WTC11 (cell line): ENCODE data around the gene MAP1B.

Experiments
- CREB1 ChIP-seq: sonication (generic); formaldehyde crosslinking; IDR thresholded peaks from 2 replicates; pipeline ENCODE4 v1.8.0; 2023; ENCODE audit warnings: mild to moderate bottlenecking, missing genetic modification reagents
- CTCF ChIP-seq: fragments of 200-600 bp; IDR thresholded peaks from 2 replicates; pipeline ENCODE4 v1.8.0; 2022; ENCODE audit warnings: antibody characterized with exemption
- IRF1 ChIP-seq: sonication (generic); formaldehyde crosslinking; IDR thresholded peaks from 2 replicates; pipeline ENCODE4 v1.8.0; 2023; ENCODE audit warnings: missing genetic modification reagents
- KAT7 ChIP-seq: sonication (generic); formaldehyde crosslinking; IDR thresholded peaks from 2 replicates; pipeline ENCODE4 v1.8.1; 2023; ENCODE audit warnings: missing genetic modification reagents, mild to moderate bottlenecking, borderline replicate concordance
- MAX ChIP-seq: sonication (generic); formaldehyde crosslinking; IDR thresholded peaks from 2 replicates; pipeline ENCODE4 v1.8.0; 2022; ENCODE audit warnings: mild to moderate bottlenecking, missing genetic modification reagents
- NFYB ChIP-seq: sonication (generic); formaldehyde crosslinking; conservative IDR thresholded peaks from 2 replicates; pipeline ENCODE4 v1.8.0; 2022; ENCODE audit warnings: low read depth, missing genetic modification reagents
- NR1H2 ChIP-seq: sonication (generic); formaldehyde crosslinking; IDR thresholded peaks from 2 replicates; pipeline ENCODE4 v1.9.0; 2021; ENCODE audit warnings: mild to moderate bottlenecking, moderate library complexity, missing genetic modification reagents
- OVOL2 ChIP-seq: fragments of 250-450 bp; sonication (Bioruptor Pico); IDR thresholded peaks from 2 replicates; pipeline ENCODE4 v1.9.0; 2021; ENCODE audit warnings: mild to moderate bottlenecking, borderline replicate concordance
- TCF7 ChIP-seq: sonication (generic); formaldehyde crosslinking; IDR thresholded peaks from 2 replicates; pipeline ENCODE4 v1.8.0; 2022; ENCODE audit warnings: mild to moderate bottlenecking, low read depth, missing genetic modification reagents, moderate library complexity
- USF2 ChIP-seq: sonication (generic); formaldehyde crosslinking; IDR thresholded peaks from 2 replicates; pipeline ENCODE4 v1.8.1; 2023; ENCODE audit warnings: mild to moderate bottlenecking, missing genetic modification reagents, moderate library complexity
- ZBTB21 ChIP-seq: sonication (generic); formaldehyde crosslinking; IDR thresholded peaks from 2 replicates; pipeline ENCODE4 v1.8.1; 2023; ENCODE audit warnings: mild to moderate bottlenecking, missing genetic modification reagents, borderline replicate concordance
- ZNF423 ChIP-seq: fragments of 250-450 bp; sonication (Bioruptor Pico); IDR thresholded peaks from 2 replicates; pipeline ENCODE4 v2.1.2; 2022; ENCODE audit warnings: mild to moderate bottlenecking, moderate library complexity
- TF ChIP-seq, protein P1 (sequence below): sonication (generic); formaldehyde crosslinking; IDR thresholded peaks from 2 replicates; pipeline ENCODE4 v1.8.1; 2022; ENCODE audit warnings: low read depth, mild to moderate bottlenecking, moderate library complexity, missing genetic modification reagents, borderline replicate concordance
- TF ChIP-seq, protein P2 (sequence below): fragments of 250-450 bp; sonication (Bioruptor Pico); IDR thresholded peaks from 2 replicates; pipeline ENCODE4 v1.9.0; 2021; ENCODE audit warnings: mild to moderate bottlenecking

DNA sequence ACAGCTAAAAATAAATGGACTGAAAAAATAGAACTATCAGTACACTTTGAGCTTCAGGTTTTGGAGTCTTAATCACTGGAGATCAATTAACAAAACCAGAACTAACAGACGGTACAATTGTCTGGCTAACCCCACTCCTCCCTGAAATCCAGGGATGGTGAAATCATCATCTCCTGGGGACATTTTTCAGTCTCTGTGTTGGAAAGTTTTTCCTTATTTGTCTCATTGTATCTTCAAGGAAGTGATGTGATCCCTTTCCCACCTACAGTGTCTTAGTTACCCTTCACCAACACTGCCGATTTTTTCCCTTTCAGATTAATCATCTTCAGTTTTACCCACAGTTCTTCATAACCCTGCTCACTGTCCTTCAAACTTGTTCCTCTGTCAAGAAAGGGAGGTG is 81.9 kb downstream of the MAP1B start:
- no peak for TF ChIP-seq NR1H2 (CRISPR knock-in tag)
- TF ChIP-seq CTCF = no peak
- TF ChIP-seq KAT7 (CRISPR knock-in tag) = no peak
- TF ChIP-seq CREB1 = no peak
- no peak for TF ChIP-seq NFYB (CRISPR knock-in tag)
- no peak for TF ChIP-seq USF2
- TF ChIP-seq ZNF423 (CRISPR knock-in tag) = no peak
- TF ChIP-seq OVOL2 = no peak
- no peak for TF ChIP-seq TCF7 (CRISPR knock-in tag)
- TF ChIP-seq ZBTB21 (CRISPR knock-in tag) = no peak
- TF ChIP-seq IRF1 (CRISPR knock-in tag) = no peak
- TF ChIP-seq, protein P1, sequence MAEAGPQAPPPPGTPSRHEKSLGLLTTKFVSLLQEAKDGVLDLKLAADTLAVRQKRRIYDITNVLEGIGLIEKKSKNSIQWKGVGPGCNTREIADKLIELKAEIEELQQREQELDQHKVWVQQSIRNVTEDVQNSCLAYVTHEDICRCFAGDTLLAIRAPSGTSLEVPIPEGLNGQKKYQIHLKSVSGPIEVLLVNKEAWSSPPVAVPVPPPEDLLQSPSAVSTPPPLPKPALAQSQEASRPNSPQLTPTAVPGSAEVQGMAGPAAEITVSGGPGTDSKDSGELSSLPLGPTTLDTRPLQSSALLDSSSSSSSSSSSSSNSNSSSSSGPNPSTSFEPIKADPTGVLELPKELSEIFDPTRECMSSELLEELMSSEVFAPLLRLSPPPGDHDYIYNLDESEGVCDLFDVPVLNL (CRISPR knock-in tag) = no peak
- TF ChIP-seq MAX (CRISPR knock-in tag) = no peak
- TF ChIP-seq, protein P2, sequence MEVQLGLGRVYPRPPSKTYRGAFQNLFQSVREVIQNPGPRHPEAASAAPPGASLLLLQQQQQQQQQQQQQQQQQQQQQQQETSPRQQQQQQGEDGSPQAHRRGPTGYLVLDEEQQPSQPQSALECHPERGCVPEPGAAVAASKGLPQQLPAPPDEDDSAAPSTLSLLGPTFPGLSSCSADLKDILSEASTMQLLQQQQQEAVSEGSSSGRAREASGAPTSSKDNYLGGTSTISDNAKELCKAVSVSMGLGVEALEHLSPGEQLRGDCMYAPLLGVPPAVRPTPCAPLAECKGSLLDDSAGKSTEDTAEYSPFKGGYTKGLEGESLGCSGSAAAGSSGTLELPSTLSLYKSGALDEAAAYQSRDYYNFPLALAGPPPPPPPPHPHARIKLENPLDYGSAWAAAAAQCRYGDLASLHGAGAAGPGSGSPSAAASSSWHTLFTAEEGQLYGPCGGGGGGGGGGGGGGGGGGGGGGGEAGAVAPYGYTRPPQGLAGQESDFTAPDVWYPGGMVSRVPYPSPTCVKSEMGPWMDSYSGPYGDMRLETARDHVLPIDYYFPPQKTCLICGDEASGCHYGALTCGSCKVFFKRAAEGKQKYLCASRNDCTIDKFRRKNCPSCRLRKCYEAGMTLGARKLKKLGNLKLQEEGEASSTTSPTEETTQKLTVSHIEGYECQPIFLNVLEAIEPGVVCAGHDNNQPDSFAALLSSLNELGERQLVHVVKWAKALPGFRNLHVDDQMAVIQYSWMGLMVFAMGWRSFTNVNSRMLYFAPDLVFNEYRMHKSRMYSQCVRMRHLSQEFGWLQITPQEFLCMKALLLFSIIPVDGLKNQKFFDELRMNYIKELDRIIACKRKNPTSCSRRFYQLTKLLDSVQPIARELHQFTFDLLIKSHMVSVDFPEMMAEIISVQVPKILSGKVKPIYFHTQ (CRISPR knock-in tag) = no peak
